K562 (cell line): ENCODE results near the gene DAPK2. TPM values are rescaled to one million over a fixed set of nuclear protein-coding genes. Genes with fewer than 3 reads are reported as not detected.

Experiments
- E2F8 ChIP-seq: fragments of 450-650 bp; IDR thresholded peaks from 2 replicates; pipeline ENCODE4 v1.7.1; 2018; ENCODE audit warnings: mild to moderate bottlenecking, low read depth; ENCODE audit not compliant: partially characterized antibody
- EGR1 ChIP-seq: fragments of 450-650 bp; conservative IDR thresholded peaks from 2 replicates; pipeline ENCODE4 v1.6.1; 2017; ENCODE audit warnings: mild to moderate bottlenecking
- ELK3 ChIP-seq: fragments of 450-650 bp; formaldehyde crosslinking; IDR thresholded peaks from 2 replicates; pipeline ENCODE4 v1.4.0; 2020; ENCODE audit warnings: mild to moderate bottlenecking
- HDAC6 ChIP-seq: IDR thresholded peaks from 2 replicates; pipeline ENCODE4 v1.6.1; 2012; ENCODE audit warnings: low read depth, mild to moderate bottlenecking, control low read depth, inconsistent platforms, low read length, moderate library complexity
- SIN3B ChIP-seq: fragments of 450-650 bp; IDR thresholded peaks from 2 replicates; pipeline ENCODE4 v1.6.1; 2017; ENCODE audit warnings: low read depth, mild to moderate bottlenecking, moderate library complexity
- polyA plus RNA-seq, 8 experiments: library from polyadenylated mRNA; depleted of rRNA in 4 of 8; stranded (reverse) in 5 of 8; unstranded in 3 of 8; fragments of >200 nt; fragmentation: Nextera tagmentation in 2 of 8; fragmentation: Illumina TruSeq in 1 of 8; extraction: Ambion mirVana in 2 of 8; extraction: Trizol in 1 of 8; gene quantifications; 2 replicates each; pipeline versions ENCODE4 v1.2.1 to v1.2.3, GENCODE V29; 2011 to 2014; ENCODE audit warnings: inconsistent platforms in 1 of 8, missing spikeins in 1 of 8
- total RNA-seq, 7 experiments: library from RNA; depleted of rRNA in 6 of 7; stranded (reverse); fragments of >200 nt in 6 of 7; fragmentation: Illumina TruSeq in 2 of 7; extraction: Trizol in 2 of 7; gene quantifications; 2 replicates each; pipeline versions ENCODE4 v1.2.1 to v1.2.3, GENCODE V29; 2011 to 2021; ENCODE audit warnings: low replicate concordance in 1 of 7
- TF ChIP-seq, protein P1 (sequence below), 2 experiments: fragments of 450-650 bp; IDR thresholded peaks; 2 replicates each; pipeline ENCODE4 v1.6.1; 2016; ENCODE audit warnings: mild to moderate bottlenecking in 2 of 2, borderline replicate concordance in 1 of 2, low read depth in 1 of 2, moderate library complexity in 1 of 2
- TF ChIP-seq, protein P2 (sequence below): fragments of 450-650 bp; IDR thresholded peaks from 2 replicates; pipeline ENCODE4 v1.6.1; 2018; ENCODE audit not compliant: partially characterized antibody

DAPK2 gene
- total and polyA plus RNA-seq, 9 of the 15 experiments (the other 6 are each of a cell fraction or from before 2014, with no cell fraction given), result 0.14 to 5.2 (median 2.2) TPM

GRCh38 chr15:63891079-63891767 lies 155.1 kb downstream of the DAPK2 start (continued):
- TF ChIP-seq, protein P1, sequence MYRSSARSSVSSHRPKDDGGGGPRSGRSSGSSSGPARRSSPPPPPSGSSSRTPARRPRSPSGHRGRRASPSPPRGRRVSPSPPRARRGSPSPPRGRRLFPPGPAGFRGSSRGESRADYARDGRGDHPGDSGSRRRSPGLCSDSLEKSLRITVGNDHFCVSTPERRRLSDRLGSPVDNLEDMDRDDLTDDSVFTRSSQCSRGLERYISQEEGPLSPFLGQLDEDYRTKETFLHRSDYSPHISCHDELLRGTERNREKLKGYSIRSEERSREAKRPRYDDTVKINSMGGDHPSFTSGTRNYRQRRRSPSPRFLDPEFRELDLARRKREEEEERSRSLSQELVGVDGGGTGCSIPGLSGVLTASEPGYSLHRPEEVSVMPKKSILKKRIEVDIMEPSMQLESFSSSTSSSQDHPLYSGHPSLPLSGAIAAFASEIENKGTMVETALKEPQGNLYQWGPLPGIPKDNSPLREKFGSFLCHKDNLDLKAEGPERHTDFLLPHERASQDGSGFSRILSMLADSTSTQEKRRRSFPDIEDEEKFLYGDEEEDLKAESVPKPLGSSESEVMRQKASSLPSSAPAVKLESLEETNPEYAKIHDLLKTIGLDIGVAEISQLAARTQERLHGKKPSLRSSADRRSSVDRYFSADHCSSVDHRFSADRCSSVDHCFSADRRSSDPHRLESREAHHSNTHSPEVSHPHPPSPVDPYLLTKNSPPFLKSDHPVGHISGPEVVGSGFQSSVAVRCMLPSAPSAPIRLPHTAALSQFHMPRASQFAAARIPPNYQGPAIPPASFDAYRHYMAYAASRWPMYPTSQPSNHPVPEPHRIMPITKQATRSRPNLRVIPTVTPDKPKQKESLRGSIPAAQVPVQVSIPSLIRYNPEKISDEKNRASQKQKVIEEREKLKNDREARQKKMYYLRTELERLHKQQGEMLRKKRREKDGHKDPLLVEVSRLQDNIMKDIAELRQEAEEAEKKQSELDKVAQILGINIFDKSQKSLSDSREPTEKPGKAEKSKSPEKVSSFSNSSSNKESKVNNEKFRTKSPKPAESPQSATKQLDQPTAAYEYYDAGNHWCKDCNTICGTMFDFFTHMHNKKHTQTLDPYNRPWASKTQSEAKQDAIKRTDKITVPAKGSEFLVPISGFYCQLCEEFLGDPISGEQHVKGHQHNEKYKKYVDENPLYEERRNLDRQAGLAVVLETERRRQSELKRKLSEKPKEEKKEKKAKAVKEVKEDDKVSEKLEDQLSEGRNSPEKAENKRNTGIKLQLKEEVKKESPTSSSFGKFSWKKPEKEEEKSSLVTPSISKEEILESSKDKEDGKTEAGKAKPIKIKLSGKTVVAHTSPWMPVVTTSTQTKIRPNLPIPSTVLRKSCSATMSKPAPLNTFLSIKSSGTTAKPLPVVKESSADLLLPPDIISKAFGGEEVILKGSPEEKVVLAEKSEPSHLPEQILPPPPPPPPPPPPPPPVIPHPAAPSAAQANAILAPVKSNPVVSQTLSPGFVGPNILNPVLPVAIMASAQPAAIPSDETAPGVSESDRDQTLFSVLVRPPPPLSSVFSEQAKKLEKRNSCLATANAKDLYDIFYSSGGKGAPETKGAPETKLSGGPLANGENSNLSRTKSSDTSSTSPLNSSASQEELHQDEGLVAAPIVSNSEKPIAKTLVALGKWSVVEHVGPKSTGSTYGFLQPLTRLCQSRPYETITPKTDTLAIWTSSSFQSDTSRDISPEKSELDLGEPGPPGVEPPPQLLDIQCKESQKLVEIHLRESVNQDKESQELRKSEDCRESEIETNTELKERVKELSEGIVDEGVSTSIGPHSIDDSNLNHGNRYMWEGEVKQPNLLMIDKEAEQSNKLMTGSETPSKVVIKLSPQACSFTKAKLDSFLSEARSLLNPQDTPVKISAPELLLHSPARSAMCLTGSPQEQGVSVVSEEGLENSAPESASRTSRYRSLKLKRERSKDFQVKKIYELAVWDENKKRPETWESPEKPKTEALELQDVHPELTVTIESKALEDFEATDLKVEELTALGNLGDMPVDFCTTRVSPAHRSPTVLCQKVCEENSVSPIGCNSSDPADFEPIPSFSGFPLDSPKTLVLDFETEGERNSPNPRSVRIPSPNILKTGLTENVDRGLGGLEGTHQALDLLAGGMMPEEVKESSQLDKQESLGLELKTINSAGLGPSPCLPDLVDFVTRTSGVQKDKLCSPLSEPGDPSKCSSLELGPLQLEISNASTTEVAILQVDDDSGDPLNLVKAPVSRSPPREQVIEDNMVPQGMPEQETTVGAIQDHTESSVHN (IDR thresholded peaks at IDR 0.05; ENCODE audit: borderline replicate concordance in 1 of 2, low read depth in 1 of 2), result no peak
- TF ChIP-seq SIN3B (no peak), HDAC6 (no peak), ELK3 (CRISPR knock-in tag) (no peak), E2F8 (no peak), EGR1 (no peak)
- TF ChIP-seq, protein P2, sequence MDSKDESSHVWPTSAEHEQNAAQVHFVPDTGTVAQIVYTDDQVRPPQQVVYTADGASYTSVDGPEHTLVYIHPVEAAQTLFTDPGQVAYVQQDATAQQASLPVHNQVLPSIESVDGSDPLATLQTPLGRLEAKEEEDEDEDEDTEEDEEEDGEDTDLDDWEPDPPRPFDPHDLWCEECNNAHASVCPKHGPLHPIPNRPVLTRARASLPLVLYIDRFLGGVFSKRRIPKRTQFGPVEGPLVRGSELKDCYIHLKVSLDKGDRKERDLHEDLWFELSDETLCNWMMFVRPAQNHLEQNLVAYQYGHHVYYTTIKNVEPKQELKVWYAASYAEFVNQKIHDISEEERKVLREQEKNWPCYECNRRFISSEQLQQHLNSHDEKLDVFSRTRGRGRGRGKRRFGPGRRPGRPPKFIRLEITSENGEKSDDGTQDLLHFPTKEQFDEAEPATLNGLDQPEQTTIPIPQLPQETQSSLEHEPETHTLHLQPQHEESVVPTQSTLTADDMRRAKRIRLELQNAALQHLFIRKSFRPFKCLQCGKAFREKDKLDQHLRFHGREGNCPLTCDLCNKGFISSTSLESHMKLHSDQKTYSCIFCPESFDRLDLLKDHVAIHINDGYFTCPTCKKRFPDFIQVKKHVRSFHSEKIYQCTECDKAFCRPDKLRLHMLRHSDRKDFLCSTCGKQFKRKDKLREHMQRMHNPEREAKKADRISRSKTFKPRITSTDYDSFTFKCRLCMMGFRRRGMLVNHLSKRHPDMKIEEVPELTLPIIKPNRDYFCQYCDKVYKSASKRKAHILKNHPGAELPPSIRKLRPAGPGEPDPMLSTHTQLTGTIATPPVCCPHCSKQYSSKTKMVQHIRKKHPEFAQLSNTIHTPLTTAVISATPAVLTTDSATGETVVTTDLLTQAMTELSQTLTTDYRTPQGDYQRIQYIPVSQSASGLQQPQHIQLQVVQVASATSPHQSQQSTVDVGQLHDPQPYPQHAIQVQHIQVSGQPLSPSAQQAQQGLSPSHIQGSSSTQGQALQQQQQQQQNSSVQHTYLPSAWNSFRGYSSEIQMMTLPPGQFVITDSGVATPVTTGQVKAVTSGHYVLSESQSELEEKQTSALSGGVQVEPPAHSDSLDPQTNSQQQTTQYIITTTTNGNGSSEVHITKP, result no peak
